B cell (primary cell): Measurements from ENCODE around the gene NR4A2. TPM values are rescaled to one million over a fixed set of nuclear protein-coding genes. Genes with fewer than 3 reads are reported as not detected.

Experiments
- ATAC-seq: fragments of 200-7000 bp; cut with Tn5 transposase; one replicate; pipeline ENCODE4 v1.10.0; 2021; ENCODE audit warnings: low read depth, mild to moderate bottlenecking, moderate number of reproducible peaks, moderate library complexity
- CTCF ChIA-PET: fragments of 350-600 bp; sonication (Branson Sonifier 250); formaldehyde crosslinking; loops from one replicate; lab custom pipeline; 2021; ENCODE audit warnings: antibody characterized with exemption, inconsistent platforms; lab: Charles Lee
- POLR2A ChIA-PET: fragments of 350-600 bp; sonication (Branson Sonifier 250); formaldehyde crosslinking; loops from one replicate; lab custom pipeline; 2021; ENCODE audit warnings: antibody characterized with exemption; lab: Charles Lee
- DNase-seq: peaks from one replicate; pipeline ENCODE4 v3.0.0; 2013
- H2AFZ ChIP-seq: 2 replicates; pipeline ENCODE4 v1.6.1; 2012; ENCODE audit warnings: mild to moderate bottlenecking, low read depth, low read length; ENCODE audit not compliant: insufficient read depth, poor library complexity, severe bottlenecking
- H3K27ac ChIP-seq, 2 donors: 1 replicate in 1 of 2; 2 replicates in 1 of 2; pipeline ENCODE4 v1.5.1; 2012 to 2013; ENCODE audit warnings: low read length in 2 of 2, mild to moderate bottlenecking in 2 of 2, moderate library complexity in 1 of 2
- H3K27me3 ChIP-seq, 4 experiments: fragments of 200-600 bp in 1 of 4; sonication (generic) in 1 of 4; replicated peaks in 1 of 4; 1 replicate in 2 of 4; 2 replicates in 2 of 4; pipeline versions ENCODE4 v1.6.1 to v1.7.0; 2013 to 2016; ENCODE audit warnings: low read length in 3 of 4, mild to moderate bottlenecking in 2 of 4, mixed read lengths in 1 of 4, moderate library complexity in 1 of 4; ENCODE audit not compliant: insufficient read depth in 4 of 4, control insufficient read depth in 3 of 4; ENCODE audit errors: control extremely low read depth in 1 of 4
- H3K36me3 ChIP-seq, 2 experiments: replicated peaks in 1 of 2; 1 replicate in 1 of 2; 2 replicates in 1 of 2; pipeline versions ENCODE4 v1.6.1 to v1.7.1; 2013; ENCODE audit warnings: low read length in 1 of 2; ENCODE audit not compliant: insufficient read depth in 2 of 2, control insufficient read depth in 1 of 2; ENCODE audit errors: control extremely low read depth in 1 of 2, extremely low read depth in 1 of 2
- H3K4me1 ChIP-seq, 2 donors: fragments of 200-600 bp in 1 of 2; sonication (generic) in 1 of 2; 1 replicate in 1 of 2; 2 replicates in 1 of 2; pipeline versions ENCODE4 v1.5.1 to v1.6.1; 2013 to 2017; ENCODE audit warnings: low read length in 2 of 2; ENCODE audit not compliant: control insufficient read depth in 2 of 2, insufficient read depth in 2 of 2
- H3K4me2 ChIP-seq: replicated peaks from 2 replicates; pipeline ENCODE3; 2012; ENCODE audit warnings: mild to moderate bottlenecking, low read depth, low read length; ENCODE audit not compliant: poor library complexity, severe bottlenecking
- H3K4me3 ChIP-seq, 5 experiments: fragments of 200-600 bp in 1 of 5; sonication (generic) in 1 of 5; 1 replicate in 3 of 5; 2 replicates in 2 of 5; pipeline versions ENCODE4 v1.5.1 to v1.7.0; 2011 to 2016; ENCODE audit warnings: low read length in 4 of 5, mild to moderate bottlenecking in 4 of 5, low read depth in 2 of 5, control low read depth in 1 of 5, moderate library complexity in 1 of 5; ENCODE audit not compliant: insufficient read depth in 1 of 5; ENCODE audit errors: control extremely low read depth in 1 of 5, extremely low read depth in 1 of 5
- H3K79me2 ChIP-seq: fragments of 200-600 bp; sonication (generic); one replicate; pipeline ENCODE4 v1.6.0; 2016; ENCODE audit warnings: low read length; ENCODE audit not compliant: control insufficient read depth, insufficient read depth
- H3K9ac ChIP-seq: fragments of 200-600 bp; sonication (generic); 2 replicates; pipeline ENCODE4 v1.6.1; 2017; ENCODE audit warnings: mild to moderate bottlenecking, low read length, moderate library complexity
- H3K9me3 ChIP-seq, 3 donors: one replicate each; pipeline versions ENCODE4 v1.6.1 to v1.7.1; 2013; ENCODE audit warnings: low read length in 2 of 3; ENCODE audit not compliant: control insufficient read depth in 2 of 3, insufficient read depth in 1 of 3; ENCODE audit errors: control extremely low read depth in 1 of 3
- H4K20me1 ChIP-seq: 2 replicates; pipeline ENCODE4 v1.6.0; 2012; ENCODE audit warnings: mild to moderate bottlenecking, low read length; ENCODE audit not compliant: insufficient read depth, control insufficient read depth, poor library complexity, severe bottlenecking
- H3K27ac Mint-ChIP-seq: one replicate; pipeline ENCODE4 v1.8.0; 2021; ENCODE audit warnings: mixed read lengths
- H3K27me3 Mint-ChIP-seq: one replicate; pipeline ENCODE4 v1.8.0; 2021; ENCODE audit warnings: mixed read lengths
- H3K4me1 Mint-ChIP-seq: one replicate; pipeline ENCODE4 v1.8.0; 2021; ENCODE audit warnings: mixed read lengths
- H3K4me3 Mint-ChIP-seq: one replicate; pipeline ENCODE4 v1.8.0; 2021; ENCODE audit warnings: mixed read lengths
- H3K9me3 Mint-ChIP-seq: one replicate; pipeline ENCODE4 v1.8.0; 2022; ENCODE audit warnings: mixed read lengths; ENCODE audit not compliant: insufficient read depth
- CTCF ChIP-seq: fragments of 200-600 bp; IDR thresholded peaks from one replicate; pipeline ENCODE4 v1.8.0; 2022; ENCODE audit warnings: antibody characterized with exemption, mild to moderate bottlenecking
- EZH2 ChIP-seq: IDR thresholded peaks from 2 replicates; pipeline ENCODE4 v1.6.1; 2012; ENCODE audit warnings: borderline replicate concordance, low read depth, mild to moderate bottlenecking, moderate library complexity, low read length; ENCODE audit not compliant: insufficient read depth, poor library complexity, severe bottlenecking
- WGBS: methylation state at CpG from one replicate; pipeline ENCODE4 v1.1.5; 2013; ENCODE audit warnings: missing lambda C conversion rate; ENCODE audit not compliant: insufficient coverage; 5-methylcytosine and 5-hydroxymethylcytosine counted together
- intact Hi-C: fragments of 100-400 bp; cut with micrococcal nuclease; formaldehyde crosslinking; loops from one replicate; pipeline ENCODE4 v1.10.0; 2022
- polyA plus RNA-seq: library from polyadenylated mRNA; depleted of rRNA; stranded (reverse); fragments of >200 nt; gene quantifications from 2 replicates; pipeline ENCODE4 v1.2.3, GENCODE V29; 2012
- total RNA-seq, 2 donors: library from RNA; stranded (reverse); fragments of 120-200 nt in 1 of 2; gene quantifications; 1 replicate in 1 of 2; 2 replicates in 1 of 2; pipeline versions ENCODE4 v1.2.3 to v1.2.4, GENCODE V29; 2013 to 2022

The NR4A2 gene
- total and polyA plus RNA-seq, 2 donors (not counting 1 experiment from before 2014, with no cell fraction given), result 30.6 to 177 TPM

GRCh38 chr2:156325688-156326525 is 6.6 kb downstream of the NR4A2 start:
- Histone ChIP-seq H3K27me3 (peaks cover 3 to 96% (median 92%) of the 10 kb centered on the region in 4 experiments), H3K79me2 (peaks cover 4% of the 10 kb centered on the region), H4K20me1 (peaks cover 18% of the 10 kb centered on the region), H3K27ac (no peak overlapping the region), H2AFZ (no peak overlapping the region), H3K9ac (no peak overlapping the region), H3K9me3 (peaks cover 4 to 45% (median 8%) of the 10 kb centered on the region in 3 donors), H3K36me3 (no peaks in the 10 kb centered on the region), H3K4me3 (no peak overlapping the region), H3K4me1 (peaks cover 50 to 68% of the 10 kb centered on the region in 2 donors), H3K4me2 (no peak overlapping the region)
- TF ChIP-seq CTCF (no peak), EZH2 (no peak)
- Mint-ChIP-seq H3K27me3 (peaks cover 84% of the 10 kb centered on the region), H3K4me3 (no peak overlapping the region), H3K27ac (no peak overlapping the region), H3K4me1 (peaks cover 54% of the 10 kb centered on the region), H3K9me3 (peaks cover 3% of the 10 kb centered on the region)
- ChIA-PET POLR2A (interaction anchor here (0.7 kb wide), 1 partner anchor 131 kb away, joined by 3 read pairs; no protein-coding TSS in a partner anchor), CTCF (interaction anchor here (2.2 kb wide), 1 partner anchor 9 kb away, joined by 10 read pairs; no protein-coding TSS in a partner anchor)
- 58% methylated on average over 10 of the region's 12 CpGs for WGBS
- DNase-seq (peak; percentile 55), ATAC-seq (no peak)
- intact Hi-C loops, result no loop called here

GRCh38 chr2:156323754-156324153 is 8.8 kb downstream of the NR4A2 start:
- Histone ChIP-seq H3K36me3 (no peaks in the 10 kb centered on the region), H3K4me1 (peaks cover 49 to 63% of the 10 kb centered on the region in 2 donors), H3K27me3 (peaks cover 1 to 93% (median 86%) of the 10 kb centered on the region in 4 experiments), H4K20me1 (peaks cover 3% of the 10 kb centered on the region), H3K9me3 (peaks cover 0 to 46% (median 11%) of the 10 kb centered on the region in 3 donors), H2AFZ (no peak overlapping the region), H3K4me2 (no peak overlapping the region), H3K79me2 (no peaks in the 10 kb centered on the region), H3K9ac (no peak overlapping the region), H3K4me3 (no peak overlapping the region), H3K27ac (no peak overlapping the region)
- no peak overlapping the region for H3K4me3 Mint-ChIP-seq
- no peak for DNase-seq
- ChIA-PET POLR2A (no interaction called here), CTCF (no interaction called here)
- WGBS, result no CpG with 5 or more reads among the region's 2 CpGs
- intact Hi-C loops, result no loop called here
- peaks cover 51% of the 10 kb centered on the region for H3K4me1 Mint-ChIP-seq
- H3K27ac Mint-ChIP-seq, result no peak overlapping the region
- no peaks in the 10 kb centered on the region for H3K9me3 Mint-ChIP-seq
- ATAC-seq, result no peak
- no peak for TF ChIP-seq CTCF
- TF ChIP-seq EZH2, result no peak
- H3K27me3 Mint-ChIP-seq, result peaks cover 83% of the 10 kb centered on the region
